Muscle of arm (tissue), 12 donors: Measurements from ENCODE around the gene XG. TPM values are rescaled to one million over a fixed set of nuclear protein-coding genes. Genes with fewer than 3 reads are reported as not detected.

Source experiments
- DNase-seq: peaks from one replicate; pipeline ENCODE4 v3.0.0-alpha.2; 2013
- polyA plus RNA-seq, 12 donors: library from polyadenylated mRNA; unstranded; fragments of 120-200 nt; gene quantifications; one replicate each; pipeline ENCODE4 v1.2.1, GENCODE V29; 2013; ENCODE audit not compliant: insufficient read length in 12 of 12

Gene XG
- polyA plus RNA-seq, 12 donors, result 0.20 to 4.6 (median 1.6) TPM; not detected in 2

GRCh38 chrX:2819345-2820135 is 67.7 kb downstream of the XG start:
- DNase-seq, result no peak

DNA sequence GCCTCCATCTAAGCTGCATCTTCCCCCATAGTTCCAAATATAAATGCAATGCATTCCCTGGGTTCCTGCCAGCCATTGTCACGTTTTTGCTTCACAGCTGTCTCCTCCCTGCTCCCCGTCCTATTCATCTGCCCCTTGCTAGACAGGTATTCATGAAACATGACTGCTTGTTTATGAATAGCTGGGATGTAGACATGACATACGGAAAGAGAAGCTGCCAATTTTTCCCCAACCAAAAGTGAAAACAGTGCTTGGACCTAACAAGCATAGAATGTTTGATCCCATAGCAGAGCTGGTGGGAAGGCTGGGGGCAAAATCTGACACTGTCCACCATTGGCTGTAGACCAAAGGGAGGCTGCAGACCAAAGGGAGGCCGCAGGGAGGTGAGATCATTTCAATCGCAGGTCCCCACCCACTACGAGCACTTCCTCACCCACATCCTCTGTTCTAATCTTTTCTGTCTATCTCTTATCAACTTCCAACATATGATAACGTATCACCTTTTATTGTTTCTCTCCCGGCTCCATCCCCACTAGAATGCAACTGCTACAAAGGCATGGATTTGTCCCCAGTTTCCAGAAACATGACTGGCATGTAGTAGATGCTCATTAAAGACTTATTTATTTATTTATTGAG is 68.4 kb downstream of the XG start:
- no peak for DNase-seq

- DNase-seq, result no peak
Measured at GRCh38 chrX:2823795-2824386, 72.1 kb downstream of the XG start.

GRCh38 chrX:2824886-2825285 is 73.0 kb downstream of the XG start:
- no peak for DNase-seq

GRCh38 chrX:2828344-2828958 is 76.6 kb downstream of the XG start, which contains the start of gene GYG2:
Gene GYG2, plus strand, starts transcription at chrX:2828930. Its CDS starts 1,259 bp downstream, at chrX:2830189.
- DNase-seq, result no peak

DNA sequence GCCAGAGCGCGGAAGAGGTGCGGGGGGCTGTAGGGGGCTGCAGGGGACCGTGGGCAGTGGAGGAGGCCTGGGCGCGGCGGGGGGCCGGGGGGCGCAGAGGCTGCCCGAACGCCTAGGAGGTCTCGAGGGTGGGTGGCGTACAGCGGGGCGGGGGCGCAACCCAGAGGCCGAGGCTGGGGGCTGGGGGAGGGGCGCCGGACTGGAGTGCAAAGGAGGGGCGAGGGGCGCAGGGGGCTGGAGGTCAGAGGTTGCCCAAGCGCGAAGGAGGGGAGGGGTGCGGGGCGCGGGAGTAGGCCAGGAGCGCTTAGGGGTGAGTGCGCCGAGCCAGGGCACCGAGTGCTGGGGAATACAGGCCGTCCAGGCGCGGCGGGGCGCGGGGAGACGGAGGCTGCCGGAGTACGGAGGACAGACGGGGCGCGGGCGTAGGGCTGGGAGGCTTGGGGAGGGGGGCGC is 77.1 kb downstream of the XG start:
- DNase-seq, result no peak

GRCh38 chrX:2829469-2830246 is 77.8 kb downstream of the XG start:
- no peak for DNase-seq

- DNase-seq, result no peak
Measured at GRCh38 chrX:2831471-2832228, 79.8 kb downstream of the XG start.

DNA sequence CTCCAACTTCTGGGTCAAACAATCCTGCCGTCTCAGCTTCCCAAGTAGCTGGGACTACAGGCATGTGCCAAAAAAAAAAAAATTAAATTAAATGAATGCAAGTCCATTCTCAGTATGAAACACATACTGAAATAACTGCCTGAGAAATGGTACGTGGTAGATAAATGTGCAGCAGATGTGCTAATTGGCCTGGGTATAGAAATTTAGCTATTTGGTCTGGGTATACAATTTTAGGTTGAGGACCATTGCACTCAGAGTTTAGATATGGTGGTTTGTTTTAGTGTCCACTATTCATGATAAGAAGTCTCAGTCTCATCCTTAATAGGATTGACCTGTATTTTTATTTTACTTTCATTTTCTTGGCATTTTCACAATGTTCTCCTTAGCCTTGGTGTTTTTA is 86.1 kb downstream of the XG start:
- DNase-seq, result no peak

GRCh38 chrX:2840961-2841360 is 89.1 kb downstream of the XG start:
- no peak for DNase-seq

DNA sequence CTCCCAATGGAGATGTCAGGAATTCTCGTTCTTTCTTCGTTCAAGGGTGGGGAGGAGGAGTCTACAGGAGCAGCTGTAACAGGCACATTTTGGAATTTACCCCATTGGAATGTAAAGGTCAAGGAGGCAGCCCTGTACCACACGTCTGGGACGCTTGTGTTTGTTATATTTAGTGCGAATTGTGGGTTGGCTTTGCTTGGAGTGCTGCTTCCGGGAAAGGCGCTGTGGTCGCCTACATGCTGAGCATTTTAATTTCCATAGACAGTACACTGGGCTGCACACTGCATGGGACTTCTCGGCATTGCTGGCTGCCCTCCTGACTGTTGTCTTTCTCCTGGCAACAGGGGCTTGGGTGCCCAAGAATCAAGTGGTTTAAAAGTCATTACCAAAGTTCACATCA is 89.7 kb downstream of the XG start:
- DNase-seq, result no peak

GRCh38 chrX:2846992-2847391 is 95.2 kb downstream of the XG start:
- DNase-seq, result no peak

DNA sequence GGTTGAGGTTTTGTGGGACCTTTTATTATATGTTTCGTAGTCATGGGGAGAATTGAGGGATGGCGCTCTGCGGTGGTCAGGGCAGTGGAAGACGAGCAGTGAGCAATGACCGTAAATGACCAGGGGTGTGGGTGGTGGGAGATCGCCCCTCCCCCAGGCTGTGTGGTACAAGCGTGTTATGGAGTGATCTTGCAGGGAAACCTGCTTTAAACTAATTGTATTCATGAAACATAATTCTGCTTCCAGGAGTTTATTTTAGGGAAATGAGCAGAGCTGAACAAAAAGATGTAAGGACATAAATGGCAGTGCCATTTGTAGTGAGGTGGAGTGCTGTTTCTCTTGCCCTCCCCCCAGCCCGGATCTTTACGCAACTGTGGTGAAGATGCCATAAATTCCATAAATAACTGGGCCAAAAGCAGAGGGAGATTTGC is 97.0 kb downstream of the XG start:
- DNase-seq, result no peak

GRCh38 chrX:2854918-2855317 is 103.1 kb downstream of the XG start:
- no peak for DNase-seq

- no peak for DNase-seq
Measured at GRCh38 chrX:2855761-2856160, 103.9 kb downstream of the XG start.

GRCh38 chrX:2857566-2857965 is 105.7 kb downstream of the XG start:
- no peak for DNase-seq

DNA sequence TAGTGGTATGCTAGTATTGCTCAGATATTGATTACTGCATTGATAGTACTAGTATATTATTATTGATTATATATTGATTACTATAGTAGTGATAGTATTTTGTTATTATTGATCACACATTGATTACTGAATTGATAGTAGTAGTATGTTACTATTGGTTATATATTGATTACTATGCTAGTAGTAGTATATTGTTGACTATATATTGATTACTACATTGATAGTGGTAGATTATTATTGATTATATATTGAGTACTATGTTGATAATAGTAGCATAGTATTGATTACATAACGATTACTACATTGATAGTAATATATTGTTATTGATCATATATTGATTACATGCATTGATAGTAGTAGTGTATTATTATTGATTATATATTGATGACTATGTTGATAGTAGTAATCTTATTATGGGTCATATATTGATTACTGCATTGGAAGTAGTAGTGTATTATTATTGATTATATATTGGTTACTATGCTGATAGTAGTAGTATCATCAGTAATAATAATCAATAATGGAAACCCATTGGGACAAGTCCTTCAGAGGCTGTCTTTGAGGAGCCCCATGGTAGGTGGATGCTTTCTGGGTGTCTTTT is 107.5 kb downstream of the XG start:
- DNase-seq, result no peak

DNA sequence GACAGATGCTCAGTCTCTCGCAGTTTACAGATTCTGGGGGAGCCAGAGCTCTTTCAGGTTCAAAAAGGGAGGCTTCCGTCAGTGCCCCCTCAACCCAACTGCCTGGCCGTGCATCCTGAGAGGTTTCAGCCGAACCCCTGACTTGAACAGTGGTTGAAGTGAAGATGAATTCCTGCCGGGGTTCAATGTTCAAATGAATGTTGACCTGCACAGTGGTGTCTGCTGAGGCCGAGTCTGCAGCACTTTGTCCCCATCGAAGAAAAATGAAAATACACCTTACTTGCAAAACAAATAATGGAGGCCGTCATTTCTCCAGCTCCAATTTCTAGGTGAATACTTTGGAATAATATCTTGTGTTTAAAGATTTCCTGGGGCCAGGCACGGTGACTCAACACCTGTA is 110.6 kb downstream of the XG start:
- DNase-seq, result no peak

DNA sequence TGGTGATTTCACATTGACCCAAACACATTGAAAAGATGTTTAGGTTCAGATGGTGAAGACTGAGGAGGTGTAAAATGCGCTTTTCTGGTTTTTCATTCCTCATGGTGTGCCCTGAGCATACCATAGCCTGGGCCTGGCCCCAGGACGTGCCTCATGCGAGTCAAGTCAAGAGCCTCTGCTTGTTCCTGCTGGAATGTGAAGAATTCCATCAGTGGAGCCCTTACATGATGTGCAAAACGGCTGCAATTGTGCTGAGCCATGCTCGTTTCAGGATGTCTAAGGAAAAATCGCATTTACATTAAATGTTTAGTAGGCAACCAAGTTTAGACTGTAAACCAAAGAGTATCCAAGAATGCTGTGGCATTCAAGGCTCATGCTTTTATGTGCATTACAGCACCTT is 111.8 kb downstream of the XG start:
- DNase-seq, result no peak
